DMS114 treated with DMSO at 0.1 percent for 48 hours (cell line): ENCODE data around the gene INTS14.
"Not testable (repeated sequence)": the region's sequence is repeated elsewhere in the genome, so short reads cannot be mapped to it uniquely, and the experiment has no call there.

ENCODE experiments used
- DNase-seq: peaks from one replicate; lab custom pipeline; 2025; ENCODE audit not compliant: unreplicated experiment; lab: John Stamatoyannopoulos, UW

Gene INTS14

DNA sequence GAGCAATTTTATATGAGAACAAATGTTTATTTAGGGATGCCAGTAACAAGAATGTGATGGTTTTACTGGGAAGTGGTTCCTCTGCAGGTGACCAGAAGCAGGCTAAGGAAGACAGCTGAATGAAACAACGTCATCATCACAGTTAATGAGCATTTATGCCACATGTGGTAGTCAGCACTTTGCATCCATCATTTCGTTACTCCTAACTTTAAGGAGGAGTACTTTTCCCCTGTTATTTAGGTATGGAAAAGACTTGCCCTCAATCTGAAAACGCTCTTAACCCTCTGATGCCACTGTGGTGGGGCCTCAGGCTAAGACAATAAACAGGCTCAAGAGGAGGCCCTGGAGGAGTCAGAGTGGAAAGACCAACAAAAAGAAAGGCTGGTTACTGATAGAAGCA is 31.2 kb downstream of the INTS14 start:
- DNase-seq, result no peak

DNA sequence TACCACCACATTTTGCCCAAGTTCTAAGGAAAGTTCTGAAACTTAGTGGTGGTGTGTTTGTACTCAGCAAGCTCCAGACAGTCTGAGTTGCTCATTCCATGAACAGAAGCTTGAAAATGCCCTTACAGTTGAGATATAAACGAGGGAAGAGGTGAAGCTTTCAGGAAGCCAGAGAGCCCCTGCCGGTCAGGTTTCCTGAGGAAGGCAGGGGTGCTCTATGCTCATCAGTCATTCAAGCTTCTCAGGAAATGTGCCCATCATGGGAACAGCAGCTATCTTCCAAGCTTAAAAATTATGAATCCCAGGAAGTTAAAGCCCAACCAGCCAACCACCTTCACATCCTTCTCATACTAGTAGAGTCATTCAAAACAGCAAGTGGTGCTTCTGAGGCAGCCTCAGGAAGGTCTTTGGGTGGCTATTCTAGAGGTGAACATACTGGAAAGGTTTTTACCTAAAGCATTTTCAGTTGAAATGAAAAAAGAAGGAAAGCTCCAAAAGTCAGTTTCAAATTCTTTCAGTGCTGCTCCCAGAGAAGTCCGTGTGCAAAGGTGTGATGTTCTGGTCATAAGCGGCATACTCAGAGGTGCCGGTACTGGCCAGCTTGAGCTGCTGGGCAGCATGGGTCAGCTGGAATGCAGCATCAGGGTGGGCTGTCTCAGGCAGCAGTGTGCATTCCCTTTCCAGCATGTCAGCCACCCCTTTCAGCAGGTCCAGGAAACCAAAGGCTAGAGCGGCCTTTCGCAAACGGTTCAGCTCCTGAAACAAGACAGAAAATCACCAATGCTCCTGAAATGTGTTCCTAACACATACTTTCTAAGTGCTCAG is 31.8 kb downstream of the INTS14 start:
- DNase-seq, result no peak

DNA sequence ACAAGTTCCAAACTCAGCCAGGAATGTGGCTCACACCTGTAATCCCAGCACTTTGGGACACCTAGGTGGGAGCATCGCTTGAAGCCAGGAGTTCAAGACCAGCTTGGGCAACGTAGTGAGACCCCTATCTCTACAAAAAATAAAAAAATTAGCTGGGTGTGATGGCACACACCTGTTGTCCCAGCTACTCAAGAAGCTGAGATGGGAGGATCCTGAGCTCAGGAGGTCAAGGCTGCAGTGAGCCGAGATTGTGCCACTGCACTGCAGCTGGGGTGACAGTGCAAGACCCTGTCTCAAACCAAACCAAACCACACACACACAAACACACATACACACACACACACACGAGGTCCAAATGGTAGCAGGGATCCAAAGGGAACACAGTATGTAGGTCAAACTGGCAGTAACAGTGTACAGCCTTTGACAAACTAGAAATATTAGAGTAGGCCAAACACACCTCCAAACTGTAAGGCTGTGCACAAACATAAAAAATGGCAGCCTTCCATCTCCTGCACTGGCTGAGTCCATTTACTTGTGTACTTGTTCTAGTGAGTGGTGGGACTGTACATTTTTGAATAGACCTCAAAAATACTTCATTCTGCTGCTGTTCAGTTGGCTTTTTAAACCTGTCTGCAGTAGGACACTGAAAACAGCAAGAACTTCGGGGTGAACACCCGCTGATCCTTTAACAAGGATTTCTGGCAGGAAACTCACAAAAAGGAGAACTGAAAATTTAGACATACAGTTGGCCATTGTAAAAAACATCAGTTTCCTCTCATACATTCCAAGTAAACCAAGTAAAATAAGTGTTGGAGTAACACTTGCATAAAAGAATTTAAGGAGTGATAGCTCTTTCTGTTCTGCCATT is 33.6 kb downstream of the INTS14 start:
- no peak for DNase-seq

DNA sequence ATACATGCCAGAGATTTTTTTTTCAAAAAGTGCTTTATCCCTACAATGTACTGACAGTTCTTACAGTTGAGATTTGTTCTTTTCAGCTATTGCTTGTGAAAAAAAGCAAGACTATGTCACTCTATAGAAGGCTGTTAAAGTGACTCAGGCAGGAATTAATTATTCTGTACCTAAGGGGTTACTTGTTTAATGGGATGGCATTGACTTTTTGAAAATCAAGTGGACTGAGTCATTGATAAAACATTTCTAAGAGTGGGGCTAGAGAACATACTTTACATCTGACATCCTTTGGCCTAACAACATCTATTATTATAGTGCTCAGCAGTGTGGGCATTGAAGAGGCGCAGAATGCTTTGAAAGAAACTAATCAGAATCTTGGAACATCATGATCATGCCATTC is 34.3 kb downstream of the INTS14 start:
- DNase-seq, result no peak

DNA sequence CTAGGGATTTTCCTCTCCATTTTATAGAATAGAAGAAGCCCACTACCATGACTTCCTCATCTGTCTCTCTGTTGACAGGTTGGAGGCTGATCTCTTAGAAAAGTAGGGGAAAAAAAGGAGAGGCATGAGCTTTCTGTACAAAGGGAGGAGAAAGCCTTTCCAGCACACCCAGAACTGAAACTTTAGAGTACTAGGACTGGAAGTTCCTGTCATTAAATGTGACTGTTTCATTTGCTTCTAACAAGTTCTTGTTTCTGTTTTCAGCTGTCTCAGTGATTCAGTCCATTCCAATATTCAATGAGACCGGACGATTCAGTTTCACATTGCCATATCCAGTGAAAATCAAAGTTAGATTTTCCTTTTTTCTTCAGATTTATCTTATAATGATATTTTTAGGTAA is 39.0 kb downstream of the INTS14 start:
- DNase-seq, result no peak

DNA sequence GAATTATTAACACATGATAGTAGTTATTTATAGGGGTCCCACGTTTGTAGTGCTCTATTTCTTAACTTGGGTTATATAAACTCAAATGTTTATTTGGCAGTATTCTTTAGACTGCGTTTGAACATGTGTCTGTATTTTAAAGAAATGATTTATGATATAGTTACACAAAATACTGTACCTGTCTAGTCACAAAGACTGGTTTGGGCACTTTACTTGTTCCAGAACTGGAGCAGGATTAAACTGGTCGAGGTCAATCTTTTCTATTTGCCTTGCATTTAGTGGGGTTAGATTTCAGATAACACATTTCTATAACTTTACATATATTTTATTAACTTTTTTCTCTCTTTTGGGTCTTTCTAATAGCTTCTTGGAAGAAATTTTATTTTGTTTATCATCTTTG is 41.2 kb downstream of the INTS14 start:
- no peak for DNase-seq

DNA sequence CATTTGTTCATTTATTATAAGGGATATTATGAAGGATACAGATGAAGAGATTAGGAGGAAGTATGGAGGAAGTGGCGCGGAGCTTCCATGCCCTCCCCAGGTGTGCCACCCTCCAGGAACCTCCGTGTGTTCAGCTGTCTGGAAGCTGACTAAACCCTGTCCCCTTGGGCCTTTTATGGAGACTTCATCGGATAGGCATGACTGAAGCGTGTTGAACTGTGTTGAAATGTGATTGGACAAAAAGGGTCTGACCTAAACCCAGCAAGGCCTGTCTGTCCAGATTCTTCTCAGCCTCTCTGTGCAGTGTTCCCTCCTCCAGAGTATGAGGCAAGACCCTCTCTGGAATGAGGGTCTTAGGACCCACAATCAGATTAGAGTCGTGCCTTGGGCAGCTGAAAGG is 49.0 kb downstream of the INTS14 start:
- DNase-seq, result no peak

DNA sequence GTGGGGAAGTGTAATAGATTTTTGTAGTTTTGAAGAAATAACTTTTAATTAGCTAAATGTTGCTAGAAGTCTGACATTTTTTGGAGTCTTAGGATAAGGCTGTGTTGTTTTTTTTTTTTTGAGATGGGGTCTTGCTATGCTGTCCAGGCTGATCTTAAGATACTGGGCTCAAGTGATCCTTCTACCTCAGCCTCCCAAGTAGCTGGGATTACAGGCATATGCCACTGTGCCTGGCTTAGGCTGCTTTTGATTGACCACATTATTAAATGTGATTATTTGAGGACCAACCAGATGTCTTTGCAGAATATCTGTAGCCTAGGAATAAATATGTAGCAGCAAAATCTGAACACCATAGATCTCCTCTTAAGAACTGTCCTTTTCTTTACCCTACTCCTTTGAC is 51.0 kb downstream of the INTS14 start:
- no peak for DNase-seq

DNA sequence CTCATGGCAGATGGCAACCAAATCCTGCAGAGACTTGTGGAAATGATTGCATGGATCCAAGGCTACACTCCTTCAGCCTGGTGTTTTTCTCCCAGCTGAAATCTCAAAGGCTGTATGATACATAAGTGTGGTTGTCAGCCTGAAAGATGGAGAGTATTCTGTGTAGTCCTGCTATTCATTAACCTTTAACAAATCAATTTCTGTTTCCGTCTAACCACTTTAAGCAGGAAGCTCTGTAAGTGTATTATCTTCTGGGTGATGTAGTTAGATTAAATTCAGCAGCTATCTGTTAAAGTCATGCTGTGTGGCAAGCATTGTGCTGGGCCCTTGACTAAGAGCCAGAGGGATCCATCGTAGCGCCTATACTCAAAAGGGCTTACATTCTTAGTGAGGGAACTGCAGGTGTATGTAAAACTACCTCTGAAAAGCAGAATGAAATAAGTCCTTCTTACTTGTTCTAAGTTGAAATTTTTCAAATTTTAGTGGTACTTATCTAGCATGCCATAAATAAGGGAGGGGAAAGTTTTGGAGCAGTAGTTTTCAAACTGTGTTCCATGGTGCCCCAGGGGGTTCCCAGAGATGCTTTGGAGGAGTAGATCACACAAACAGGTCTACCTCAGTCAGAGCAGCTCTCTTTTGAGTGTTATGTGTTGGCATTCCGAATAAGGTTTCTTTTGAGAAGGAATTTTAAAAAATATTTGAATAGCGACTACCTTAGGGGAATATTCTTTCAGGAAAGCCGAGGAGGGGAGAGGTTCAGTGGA is 51.8 kb downstream of the INTS14 start:
- no peak for DNase-seq

DNA sequence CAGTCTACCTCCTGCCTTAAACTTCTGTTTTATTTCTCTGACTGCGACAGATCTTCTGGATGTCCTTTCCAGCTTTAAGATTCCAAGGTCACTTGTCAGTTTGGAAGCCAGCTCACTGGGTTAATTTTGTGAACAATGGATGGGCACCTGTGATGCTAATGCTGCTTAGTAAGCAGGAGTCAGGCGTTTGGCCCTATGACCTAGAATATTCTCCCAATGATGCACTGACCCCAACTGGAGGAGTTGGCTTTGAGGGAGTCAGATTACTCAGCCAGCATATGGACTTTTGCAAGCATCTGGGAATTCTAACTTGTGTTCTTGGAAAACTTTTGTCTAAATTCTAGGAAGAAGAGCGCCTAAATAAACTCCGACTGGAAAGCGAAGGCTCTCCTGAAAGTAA is 52.6 kb downstream of the INTS14 start:
- DNase-seq, result no peak

DNA sequence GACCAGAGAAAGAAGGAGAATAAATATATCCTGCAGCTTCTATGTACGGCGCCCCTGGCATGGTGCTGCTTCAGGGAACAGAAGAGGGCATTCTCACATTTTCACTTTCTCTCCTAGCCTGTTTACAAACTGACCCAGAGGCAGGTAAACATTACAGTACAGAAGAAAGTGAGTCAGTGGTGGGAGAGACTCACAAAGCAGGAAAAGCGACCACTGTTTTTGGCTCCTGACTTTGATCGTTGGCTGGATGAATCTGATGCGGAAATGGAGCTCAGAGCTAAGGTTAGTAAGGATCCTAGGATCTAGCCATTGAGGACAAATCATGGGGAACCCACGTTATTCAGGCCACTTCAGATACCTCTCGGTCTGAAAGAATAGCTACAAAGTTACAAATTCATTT is 54.3 kb downstream of the INTS14 start:
- DNase-seq, result no peak

DNA sequence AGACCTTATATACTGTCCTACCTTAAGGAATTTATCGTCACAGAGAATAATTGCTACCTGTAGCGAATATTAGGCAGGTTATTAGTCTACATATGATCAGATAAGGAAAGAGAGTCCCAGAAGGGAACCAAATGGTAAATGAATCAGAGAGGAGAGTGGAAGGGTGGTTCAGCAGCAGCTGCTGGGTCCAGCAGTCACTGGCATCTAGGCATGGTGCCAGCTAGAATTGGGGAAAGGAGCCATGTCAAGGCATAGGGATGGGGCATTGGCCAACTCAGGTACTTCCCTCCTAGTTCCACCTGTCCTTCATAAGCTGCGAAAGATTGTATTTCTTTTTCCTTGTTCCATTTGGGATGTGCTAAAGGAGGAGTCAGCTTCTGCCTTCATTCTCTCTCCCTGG is 57.2 kb downstream of the INTS14 start:
- no peak for DNase-seq

DNA sequence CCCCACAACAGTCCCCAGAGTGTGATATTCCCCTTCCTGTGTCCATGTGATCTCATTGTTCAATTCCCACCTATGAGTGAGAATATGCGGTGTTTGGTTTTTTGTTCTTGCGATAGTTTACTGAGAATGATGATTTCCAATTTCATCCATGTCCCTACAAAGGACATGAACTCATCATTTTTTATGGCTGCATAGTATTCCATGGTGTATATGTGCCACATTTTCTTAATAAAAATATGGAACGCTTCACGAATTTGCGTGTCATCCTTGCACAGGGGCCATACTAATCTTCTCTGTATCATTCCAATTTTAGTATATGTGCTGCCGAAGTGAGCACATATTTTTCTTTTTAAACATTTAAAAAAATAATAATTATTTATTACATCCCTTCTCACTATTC is 58.1 kb downstream of the INTS14 start:
- DNase-seq, result not testable (repeated sequence)

DNA sequence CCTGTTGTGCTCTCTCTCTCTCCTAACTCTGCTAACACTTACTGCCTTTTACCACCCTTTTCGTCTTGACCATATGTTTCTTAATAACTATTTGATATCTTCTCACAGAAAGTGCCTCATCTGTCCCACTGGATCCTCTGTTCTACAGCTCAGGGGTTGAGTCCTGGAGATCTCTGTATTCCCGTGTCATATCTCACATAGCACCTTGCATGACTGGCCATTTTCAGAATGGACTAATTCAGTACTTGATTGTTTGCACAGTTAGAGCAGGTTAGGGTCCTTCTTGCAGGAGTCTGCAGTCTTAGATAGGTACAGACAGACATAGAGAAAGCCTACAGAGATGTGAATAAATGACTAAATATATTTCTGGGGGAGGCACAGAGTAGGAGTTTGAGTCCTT is 59.7 kb downstream of the INTS14 start:
- no peak for DNase-seq

DNA sequence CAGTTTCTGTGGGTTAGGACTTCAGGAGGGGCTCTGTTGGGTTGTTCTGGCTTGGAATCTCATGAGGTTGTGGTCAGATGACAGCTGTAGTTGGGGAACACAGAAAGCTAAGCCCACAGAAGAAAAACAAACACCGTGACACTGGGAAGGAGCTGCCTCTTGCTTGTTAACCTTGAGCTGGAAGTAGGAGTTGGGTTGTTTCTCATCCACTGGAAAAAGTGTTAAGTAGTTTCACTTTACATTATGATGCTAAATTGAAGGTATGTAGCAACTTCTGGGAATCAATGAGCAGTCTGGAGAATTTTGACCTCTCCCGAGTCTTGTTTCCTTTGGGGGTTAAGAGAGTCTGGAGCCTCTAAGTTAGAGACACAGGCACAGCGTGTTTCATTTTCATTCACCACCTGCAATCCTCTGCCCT is 60.2 kb downstream of the INTS14 start:
- no peak for DNase-seq

DNA sequence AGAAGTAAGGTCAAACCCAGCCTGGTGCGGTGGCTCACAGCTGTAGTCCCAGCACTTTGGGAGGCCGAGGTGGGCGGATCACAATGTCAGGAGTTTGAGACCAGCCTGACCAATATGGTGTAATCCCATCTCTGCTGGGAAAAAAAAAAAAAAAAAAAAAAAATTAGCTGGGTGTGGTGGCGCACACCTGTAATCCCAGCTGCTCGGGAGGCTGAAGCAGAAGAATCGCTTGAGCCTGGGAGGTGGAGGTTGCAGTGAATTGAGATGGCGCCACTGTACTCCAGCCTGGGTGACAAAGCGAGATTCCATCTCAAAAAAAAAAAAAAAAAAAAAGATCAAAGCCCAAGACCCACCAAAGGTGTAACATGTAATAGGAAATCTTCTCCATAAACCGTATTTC is 61.6 kb downstream of the INTS14 start:
- not testable (repeated sequence) for DNase-seq

DNA sequence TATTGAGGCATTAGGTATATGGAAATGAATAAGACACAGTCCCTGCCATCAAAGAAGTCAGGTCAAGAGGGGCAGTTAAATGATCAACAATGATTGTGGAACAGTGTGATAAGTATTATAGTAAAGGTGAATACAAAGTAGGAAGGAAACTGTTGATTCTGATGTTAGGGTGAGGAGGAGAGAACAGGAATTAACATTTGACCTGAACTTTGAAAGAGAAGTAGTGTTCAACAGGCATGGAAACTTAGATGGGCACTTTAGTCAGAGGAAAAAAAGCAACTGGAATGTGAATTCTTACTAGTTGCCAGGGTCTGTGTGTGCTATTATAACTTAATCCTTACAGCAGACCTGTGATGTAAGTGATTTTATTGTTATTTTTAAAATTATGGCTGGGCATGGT is 63.1 kb downstream of the INTS14 start:
- no peak for DNase-seq

DNA sequence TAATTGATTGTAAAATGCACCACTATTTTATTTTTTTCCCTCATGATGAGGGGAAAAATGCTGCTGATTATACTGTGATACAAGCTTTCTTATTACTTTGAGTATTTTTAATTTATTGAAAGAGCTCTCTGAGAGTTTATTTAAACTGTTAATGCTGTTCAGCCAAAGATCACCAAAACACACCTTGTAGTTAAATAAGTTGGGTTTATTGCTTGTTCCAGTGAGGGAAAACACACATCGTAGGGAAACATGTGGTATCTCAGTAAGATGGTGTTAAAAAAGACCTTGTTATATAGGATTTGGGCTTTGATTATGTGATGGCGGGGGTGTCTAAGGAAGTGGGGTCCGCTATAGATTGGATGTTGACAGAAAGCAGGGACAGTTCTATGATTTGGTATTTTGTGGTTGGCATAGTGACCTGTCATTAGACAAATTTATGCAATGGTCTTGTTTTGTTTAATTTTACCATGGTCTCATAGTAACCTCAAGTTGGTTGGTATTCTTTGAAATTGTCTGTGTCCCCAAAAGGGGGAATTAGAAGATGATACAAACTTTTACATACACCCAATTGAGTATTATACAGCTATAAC is 69.6 kb downstream of the INTS14 start:
- DNase-seq, result no peak

DNA sequence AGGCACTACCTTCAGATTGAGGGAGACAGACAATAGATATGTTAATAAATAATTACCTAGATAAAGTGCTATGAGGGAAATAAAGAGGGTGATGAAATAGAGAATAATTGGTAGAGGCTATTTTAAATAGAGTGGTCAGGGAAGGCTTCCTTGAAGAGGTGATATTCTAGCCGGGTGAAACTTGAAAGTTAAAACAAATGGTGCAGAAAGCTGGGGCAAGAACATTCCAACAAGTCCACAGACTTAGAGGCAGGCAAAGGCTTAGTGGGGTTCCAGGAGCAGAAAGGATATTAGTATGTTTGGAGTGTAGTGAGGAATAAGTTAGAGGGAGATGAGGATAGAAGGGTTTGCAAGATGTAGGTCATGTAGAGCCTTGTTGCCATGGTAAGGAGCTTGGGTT is 70.6 kb downstream of the INTS14 start:
- no peak for DNase-seq

DNA sequence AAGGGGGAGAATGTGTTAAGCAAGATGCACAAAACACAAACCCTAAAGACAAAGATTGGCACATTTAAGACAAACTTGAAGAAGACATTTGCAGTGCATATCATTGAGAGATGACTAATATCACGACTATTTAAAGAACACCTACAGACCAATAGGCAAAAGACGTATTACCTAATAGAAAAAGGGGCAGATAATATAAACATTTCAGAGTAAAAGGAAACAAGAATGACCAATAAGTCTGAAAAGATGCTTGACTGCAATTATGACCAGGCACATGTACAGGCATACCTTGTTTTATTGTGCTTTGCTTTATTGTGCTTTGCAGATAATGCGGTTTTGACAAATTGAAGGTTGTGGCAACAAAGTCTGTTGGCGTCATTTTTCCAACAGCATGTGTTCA is 75.7 kb downstream of the INTS14 start:
- no peak for DNase-seq

DNA sequence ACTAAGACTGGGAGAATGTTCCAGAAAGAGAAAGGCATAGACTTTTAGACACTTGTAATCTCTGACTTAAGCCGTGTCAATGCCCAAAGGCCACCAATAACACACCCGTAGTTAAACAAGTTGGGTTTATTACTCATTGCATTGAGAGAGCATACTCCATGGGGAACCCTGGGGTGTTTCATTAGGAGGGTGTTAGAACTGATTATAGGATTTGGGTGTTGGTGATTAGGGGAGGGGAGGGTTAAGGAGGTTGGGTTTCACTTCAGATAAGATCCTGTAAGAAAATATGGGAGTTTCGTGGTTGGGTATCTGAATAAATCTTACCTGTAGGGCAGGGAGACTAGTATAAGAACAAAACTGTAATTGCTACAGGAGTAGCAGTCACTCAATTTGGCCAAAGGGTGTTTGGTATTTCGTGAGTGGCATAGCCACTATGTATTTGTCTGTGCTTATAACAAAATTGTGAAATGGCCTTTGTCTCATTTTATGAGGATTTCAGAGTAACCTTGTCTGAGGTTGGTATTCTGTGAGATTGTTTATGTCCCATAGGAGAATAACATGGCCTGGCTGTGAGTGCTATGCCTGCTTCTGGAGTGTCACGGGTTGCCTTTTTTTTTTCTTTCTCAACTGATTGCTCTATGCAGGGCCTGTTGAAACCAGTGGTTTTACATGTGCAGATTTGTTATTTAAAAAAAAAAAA is 77.7 kb downstream of the INTS14 start:
- DNase-seq, result no peak
